NOMO-1 (cell line): ENCODE measurements around the gene TMEM222.

ENCODE experiments used
- DNase-seq, 2 experiments: peaks; one replicate each; lab custom pipeline; 2025; ENCODE audit not compliant: unreplicated experiment in 2 of 2; lab: John Stamatoyannopoulos, UW

TMEM222 gene

DNA sequence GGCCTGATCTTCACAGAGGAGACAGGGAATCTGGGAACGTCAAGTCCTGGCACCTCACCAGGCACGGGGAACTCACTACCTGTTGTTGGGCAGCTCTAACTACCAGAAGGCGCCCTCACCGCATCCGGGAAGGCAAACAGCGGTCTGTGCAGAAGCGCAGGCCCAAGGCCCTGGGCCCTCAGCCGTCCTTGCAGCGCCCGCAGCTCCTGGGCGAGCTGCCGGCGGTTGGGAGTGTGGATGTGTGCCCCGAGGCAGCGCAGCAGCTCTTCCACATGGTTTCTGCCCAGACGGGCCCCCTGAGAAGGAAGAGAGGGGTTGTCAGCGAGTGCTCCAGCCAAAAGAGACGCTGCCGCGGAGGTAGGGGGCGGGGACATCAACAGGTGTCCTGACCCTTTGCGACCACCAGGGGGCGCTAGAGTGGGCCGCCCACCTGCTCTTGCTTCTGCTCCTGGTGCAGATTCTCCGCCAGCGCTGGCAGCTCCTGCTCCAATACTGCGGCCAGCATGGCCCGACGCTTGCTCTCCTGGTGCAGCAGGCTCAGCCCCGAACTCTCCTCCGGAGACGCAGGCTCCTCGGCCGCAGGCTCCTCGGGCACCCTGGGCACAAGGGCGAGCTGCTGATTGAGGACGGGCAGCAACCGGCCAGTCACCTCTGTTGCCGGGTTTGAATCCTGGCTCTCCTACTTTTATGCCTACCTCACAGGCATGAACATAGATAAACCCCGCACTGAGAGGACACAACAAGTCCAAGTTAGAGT lies 35.5 kb downstream of the TMEM222 start:
- peak; percentile 71 to 74 for DNase-seq

- no peak for DNase-seq
Measured at GRCh38 chr1:27358038-27358927, 36.3 kb downstream of the TMEM222 start.

DNA sequence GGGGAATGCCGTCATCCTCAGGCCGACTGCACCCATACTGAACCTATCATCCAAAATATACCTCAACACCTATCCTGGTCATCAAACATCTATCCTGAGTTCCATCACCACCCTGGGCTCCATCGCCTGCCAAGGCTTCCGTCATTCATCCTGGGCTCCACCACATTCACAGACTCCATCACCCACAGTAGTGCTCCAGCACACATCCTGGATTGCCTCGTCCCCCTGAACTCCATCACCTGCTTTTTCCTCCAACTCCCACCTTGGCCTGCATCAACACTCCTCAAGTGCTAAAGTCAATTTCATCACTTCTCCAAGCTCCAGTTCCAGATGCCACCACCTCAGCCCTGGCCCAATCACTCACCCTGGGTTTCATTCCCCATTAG lies 37.0 kb downstream of the TMEM222 start:
- no peak for DNase-seq

GRCh38 chr1:27359822-27360158 lies 37.8 kb downstream of the TMEM222 start:
- no peak for DNase-seq

DNA sequence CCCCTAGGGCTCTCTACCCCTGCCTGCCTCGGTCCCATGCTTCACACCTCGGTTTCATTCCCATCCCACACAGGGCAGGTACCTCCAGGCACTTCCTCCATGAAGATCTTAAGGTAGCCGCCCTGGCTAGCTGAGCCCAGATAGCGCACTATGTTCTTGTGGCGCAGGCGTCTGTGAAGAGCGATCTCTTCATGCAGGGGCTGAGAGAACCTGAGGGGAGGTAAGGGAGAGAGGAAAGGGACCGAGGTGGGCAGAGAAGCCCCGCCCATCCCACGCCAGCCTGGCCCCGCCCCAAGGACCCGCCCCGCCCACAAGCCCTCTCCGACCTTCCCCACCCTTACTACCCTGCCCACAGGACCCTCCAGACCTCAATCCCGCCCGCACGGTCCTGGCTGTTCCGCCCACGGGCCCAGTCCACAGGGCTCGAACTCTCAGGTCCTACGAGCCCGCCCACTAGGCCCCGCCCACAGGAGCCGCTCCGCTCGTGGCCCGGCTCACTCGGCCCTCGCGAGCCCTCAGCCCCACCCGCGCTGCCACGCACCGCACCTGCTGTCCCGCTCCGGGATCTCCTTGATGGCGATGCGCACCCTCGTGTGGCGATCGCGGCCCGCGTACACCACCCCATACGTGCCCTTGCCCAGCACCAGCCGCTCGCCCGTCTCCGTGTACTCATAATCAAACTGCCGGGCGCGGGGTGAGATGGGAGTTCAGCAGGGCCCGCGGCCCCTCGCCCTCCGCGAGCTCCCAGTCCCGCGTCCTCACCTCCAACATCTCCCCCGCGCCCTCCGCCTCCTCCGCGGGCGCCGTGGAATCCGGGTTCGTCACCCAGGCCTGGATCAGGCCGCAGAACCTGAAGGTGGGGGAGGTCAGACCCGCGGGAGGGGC lies 38.4 kb downstream of the TMEM222 start:
- DNase-seq: no peak

- no peak for DNase-seq
Measured at GRCh38 chr1:27361044-27361402, 39.1 kb downstream of the TMEM222 start.

GRCh38 chr1:27361553-27361952 lies 39.6 kb downstream of the TMEM222 start:
- DNase-seq: no peak

- no peak for DNase-seq
Measured at GRCh38 chr1:27363766-27364695, 42.1 kb downstream of the TMEM222 start.

DNA sequence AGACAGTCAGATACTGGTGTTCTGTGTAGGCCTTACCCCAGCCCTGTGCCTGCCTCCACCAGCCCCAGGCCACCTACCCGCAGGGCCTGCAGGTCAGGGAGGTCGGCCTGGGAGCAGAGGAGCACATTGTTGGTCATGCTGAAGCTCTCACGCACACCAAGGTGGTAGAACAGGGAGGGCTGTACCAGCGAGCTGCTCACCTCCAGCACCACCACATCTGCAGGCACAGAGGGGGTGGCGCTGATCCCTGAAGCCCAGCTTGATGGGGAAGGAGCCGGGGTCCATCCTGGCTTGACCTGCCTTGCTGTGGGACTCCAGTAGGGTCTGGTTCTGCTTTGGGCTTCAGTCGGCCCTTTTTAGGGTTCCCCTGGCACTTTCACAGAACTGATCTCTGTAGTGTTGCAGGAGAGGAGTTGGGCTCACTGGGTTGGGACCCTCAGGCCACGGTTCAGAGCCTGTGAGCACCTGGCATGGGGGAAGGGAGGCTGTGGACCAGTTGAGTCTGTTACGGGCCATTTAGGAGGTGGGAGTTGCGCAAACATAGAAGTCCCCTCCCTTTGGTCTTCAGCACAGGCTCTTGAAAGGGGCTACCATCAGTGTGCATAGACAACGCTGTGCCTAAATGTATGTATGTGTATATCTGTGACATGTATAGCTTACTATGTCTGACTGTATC lies 42.9 kb downstream of the TMEM222 start:
- DNase-seq: no peak

GRCh38 chr1:27365372-27366112 lies 43.6 kb downstream of the TMEM222 start:
- peak; percentile 69 to 71 for DNase-seq

DNA sequence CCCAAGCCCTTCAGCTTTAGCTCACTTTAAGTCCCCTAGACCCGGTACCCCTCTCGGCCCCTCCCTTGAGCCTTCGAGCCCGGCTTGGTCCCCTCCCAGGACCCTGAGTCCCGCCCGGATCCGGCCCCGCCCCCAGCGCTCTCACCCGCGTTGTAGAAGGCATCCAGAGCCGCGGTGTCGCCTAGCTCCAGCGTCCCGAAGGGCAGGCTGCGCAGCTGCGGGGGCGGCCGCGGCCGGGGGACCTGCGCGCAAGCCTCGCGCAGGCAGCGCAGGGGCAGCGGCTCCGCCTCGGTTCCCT lies 44.1 kb downstream of the TMEM222 start:
- DNase-seq: peak in 1 of 2 experiments; percentile 16

GRCh38 chr1:27366411-27367159 lies 44.6 kb downstream of the TMEM222 start, which contains the start of gene MAP3K6:
Gene MAP3K6 (minus strand): TSS chr1:27366961. CDS start chr1:27366597, 364 bp downstream.
- DNase-seq: peak; percentile 56 to 67

DNA sequence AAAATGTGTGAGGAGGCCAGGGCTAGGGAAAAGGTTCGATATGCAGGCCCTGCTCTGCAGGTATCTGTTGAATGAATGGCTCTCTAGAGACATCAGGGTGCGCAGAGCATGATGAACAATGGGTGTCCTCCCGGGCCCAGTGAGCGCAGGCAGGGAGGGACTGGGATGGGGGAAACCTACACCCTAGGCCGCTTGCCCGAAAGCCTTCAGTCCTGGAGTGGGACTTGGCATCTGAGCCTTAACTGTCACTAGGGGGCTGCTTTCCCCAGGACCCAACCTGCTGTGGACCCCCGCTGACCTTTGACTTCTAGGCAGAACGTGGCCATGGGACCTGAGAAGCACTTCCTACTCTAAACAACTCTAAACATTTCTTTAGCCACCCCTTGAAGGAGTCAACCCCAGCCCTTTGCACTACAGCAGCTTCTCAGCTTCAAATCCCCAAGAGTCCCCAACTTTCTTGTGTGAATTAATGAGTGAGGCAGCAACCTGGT lies 45.2 kb downstream of the TMEM222 start:
- no peak for DNase-seq

- DNase-seq: no peak
Measured at GRCh38 chr1:27368869-27369582, 47.1 kb downstream of the TMEM222 start.

- no peak for DNase-seq
Measured at GRCh38 chr1:27372022-27372807, 50.3 kb downstream of the TMEM222 start.

GRCh38 chr1:27372808-27373690 lies 51.1 kb downstream of the TMEM222 start:
- DNase-seq: no peak
